Esophagus muscularis mucosa (tissue), 4 donors: ENCODE measurements around the gene SLAMF8. TPM values are rescaled to one million over a fixed set of nuclear protein-coding genes. Genes with fewer than 3 reads are reported as not detected.

Source experiments
- DNase-seq: peaks from one replicate; pipeline ENCODE4 v3.0.0-alpha.2; 2017; ENCODE audit errors: extremely low spot score
- H3K27ac ChIP-seq, 4 donors: fragments of 200-600 bp; sonication (generic); replicated peaks in 1 of 4; 1 replicate in 3 of 4; 2 replicates in 1 of 4; pipeline ENCODE4 v1.5.1; 2016 to 2019; ENCODE audit warnings: mild to moderate bottlenecking in 1 of 4
- H3K27me3 ChIP-seq, 4 donors: fragments of 200-600 bp; sonication (generic); one replicate each; pipeline versions ENCODE4 v1.5.1 to v1.6.0; 2016 to 2019
- H3K36me3 ChIP-seq, 4 donors: fragments of 200-600 bp; sonication (generic); one replicate each; pipeline ENCODE4 v1.5.1; 2016 to 2019
- H3K4me1 ChIP-seq, 4 donors: fragments of 200-600 bp; sonication (generic); one replicate each; pipeline ENCODE4 v1.5.1; 2016 to 2019
- H3K4me3 ChIP-seq, 4 donors: fragments of 200-600 bp; sonication (generic); 1 replicate in 2 of 4; 2 replicates in 2 of 4; pipeline ENCODE4 v1.5.1; 2016 to 2019; ENCODE audit warnings: mild to moderate bottlenecking in 4 of 4, moderate library complexity in 1 of 4
- H3K9me3 ChIP-seq, 4 donors: fragments of 200-600 bp; sonication (generic); 1 replicate in 3 of 4; 2 replicates in 1 of 4; pipeline ENCODE4 v1.5.1; 2016 to 2019
- EP300 ChIP-seq: sonication (generic); formaldehyde crosslinking; IDR thresholded peaks from one replicate; pipeline ENCODE4 v1.6.1; 2017; ENCODE audit warnings: antibody characterized with exemption
- POLR2A ChIP-seq: fragments of 450-650 bp; IDR thresholded peaks from one replicate; pipeline ENCODE4 v1.6.1; 2017; ENCODE audit warnings: antibody characterized with exemption, moderate library complexity, mild to moderate bottlenecking, low read depth
- POLR2AphosphoS5 ChIP-seq, 2 donors: sonication (generic); formaldehyde crosslinking; IDR thresholded peaks; one replicate each; pipeline ENCODE4 v1.6.1; 2017; ENCODE audit warnings: antibody characterized with exemption in 2 of 2
- WGBS: methylation state at CpG from one replicate; pipeline ENCODE4 v1.1.5; 2018; 5-methylcytosine and 5-hydroxymethylcytosine counted together
- intact Hi-C: fragments of 100-400 bp; cut with DNase I; formaldehyde crosslinking; loops from one replicate; pipeline ENCODE4 v1.15.1; 2023
- total RNA-seq, 4 donors: library from RNA; depleted of rRNA; stranded (reverse); fragments of >200 nt; gene quantifications; one replicate each; pipeline versions ENCODE4 v1.1.0 to v1.2.1, GENCODE V29; 2016
- TF ChIP-seq, protein P1 (sequence below), 3 experiments: fragments of 200-600 bp in 2 of 3; fragments of 450-650 bp in 1 of 3; sonication (generic) in 2 of 3; IDR thresholded peaks; one replicate each; pipeline ENCODE4 v1.5.1; 2017 to 2019; ENCODE audit warnings: antibody characterized with exemption in 3 of 3, mild to moderate bottlenecking in 2 of 3, moderate library complexity in 1 of 3

SLAMF8 gene
- total RNA-seq, 4 donors from 2014 or later = 1.9 to 8.4 (median 3.5) TPM

DNA sequence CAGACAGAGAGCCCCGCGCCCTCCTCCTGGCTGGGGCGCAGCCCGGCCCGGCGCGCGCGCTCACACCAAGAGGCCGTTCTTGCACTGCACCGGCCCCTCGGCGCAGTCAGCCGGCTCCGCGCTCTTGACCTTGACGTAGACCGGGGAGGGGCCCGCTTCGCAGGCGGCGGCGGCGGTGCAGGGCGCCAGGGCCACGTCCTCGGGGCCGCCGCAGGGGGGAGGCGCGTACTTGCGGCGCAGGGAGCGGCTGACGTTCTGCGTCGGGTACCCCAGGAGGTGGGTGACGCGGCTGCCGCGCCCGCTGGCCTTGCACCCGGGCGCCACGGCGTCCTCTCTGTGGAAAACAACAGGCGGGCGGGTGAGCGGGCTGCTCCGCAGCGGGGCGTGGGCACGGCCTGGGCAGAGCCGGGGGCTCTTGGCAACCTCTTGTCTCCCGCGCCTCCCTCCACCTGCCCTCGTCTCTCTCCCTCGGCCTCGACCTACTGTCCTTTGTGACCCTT lies 28.1 kb downstream of the SLAMF8 start:
- H3K27me3 ChIP-seq = no peaks in the 10 kb centered on the region
- peak overlapping the region; percentile 91 to 96 (median 95) for H3K27ac ChIP-seq
- TF ChIP-seq, protein P1, sequence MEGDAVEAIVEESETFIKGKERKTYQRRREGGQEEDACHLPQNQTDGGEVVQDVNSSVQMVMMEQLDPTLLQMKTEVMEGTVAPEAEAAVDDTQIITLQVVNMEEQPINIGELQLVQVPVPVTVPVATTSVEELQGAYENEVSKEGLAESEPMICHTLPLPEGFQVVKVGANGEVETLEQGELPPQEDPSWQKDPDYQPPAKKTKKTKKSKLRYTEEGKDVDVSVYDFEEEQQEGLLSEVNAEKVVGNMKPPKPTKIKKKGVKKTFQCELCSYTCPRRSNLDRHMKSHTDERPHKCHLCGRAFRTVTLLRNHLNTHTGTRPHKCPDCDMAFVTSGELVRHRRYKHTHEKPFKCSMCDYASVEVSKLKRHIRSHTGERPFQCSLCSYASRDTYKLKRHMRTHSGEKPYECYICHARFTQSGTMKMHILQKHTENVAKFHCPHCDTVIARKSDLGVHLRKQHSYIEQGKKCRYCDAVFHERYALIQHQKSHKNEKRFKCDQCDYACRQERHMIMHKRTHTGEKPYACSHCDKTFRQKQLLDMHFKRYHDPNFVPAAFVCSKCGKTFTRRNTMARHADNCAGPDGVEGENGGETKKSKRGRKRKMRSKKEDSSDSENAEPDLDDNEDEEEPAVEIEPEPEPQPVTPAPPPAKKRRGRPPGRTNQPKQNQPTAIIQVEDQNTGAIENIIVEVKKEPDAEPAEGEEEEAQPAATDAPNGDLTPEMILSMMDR (IDR thresholded peaks at IDR 0.05) = peak in 2 of 3 experiments; percentile 12 to 28
- TF ChIP-seq POLR2A = peak; percentile 22
- TF ChIP-seq EP300 = no peak
- peak; percentile 91 to 92 for TF ChIP-seq POLR2AphosphoS5 (IDR thresholded peaks at IDR 0.05)
- intact Hi-C loops = loop anchor here (2.0 kb wide), 1 partner anchor 70 kb away; the partner anchor contains the start of gene TAGLN2
- peak; percentile 96 for DNase-seq
- H3K4me1 ChIP-seq = peaks cover 8 to 33% (median 25%) of the 10 kb centered on the region in 4 donors
- H3K36me3 ChIP-seq = no peaks in the 10 kb centered on the region
- WGBS = 12% methylated on average over 12 of the region's 59 CpGs
- H3K9me3 ChIP-seq = no peaks in the 10 kb centered on the region
- peak overlapping the region; percentile 72 to 89 (median 80) for H3K4me3 ChIP-seq

DNA sequence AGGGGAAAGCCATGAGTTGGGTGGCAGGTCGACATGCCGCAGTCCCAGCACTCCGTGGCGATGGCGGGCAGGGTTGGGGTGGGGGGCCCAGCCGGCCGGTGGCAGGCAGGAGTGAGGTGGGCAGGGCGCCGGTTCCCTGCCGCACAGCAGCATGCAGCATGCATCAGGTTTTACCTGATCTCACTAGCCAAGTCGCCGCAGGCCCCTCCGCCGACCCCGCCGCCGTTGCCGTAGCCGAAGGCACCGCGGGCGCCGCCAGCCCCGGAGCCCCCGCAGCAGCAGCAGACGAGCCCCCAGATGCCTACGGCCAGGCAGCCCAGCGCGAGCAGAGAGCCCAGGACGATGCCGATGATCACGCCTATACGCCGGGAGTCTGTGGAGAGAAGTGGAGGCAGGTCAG lies 29.0 kb downstream of the SLAMF8 start:
- Histone ChIP-seq H3K4me3 (peak overlapping the region in 2 of 4 donors; percentile 72 to 81), H3K4me1 (peaks cover 8 to 33% (median 25%) of the 10 kb centered on the region in 4 donors), H3K27ac (peak overlapping the region; percentile 91 to 96 (median 95)), H3K9me3 (no peaks in the 10 kb centered on the region), H3K27me3 (no peaks in the 10 kb centered on the region), H3K36me3 (no peaks in the 10 kb centered on the region)
- no peak for TF ChIP-seq POLR2AphosphoS5 (IDR thresholded peaks at IDR 0.05)
- WGBS = 81% methylated on average over 24 of the region's 34 CpGs
- no peak for DNase-seq
- intact Hi-C loops = loop anchor here (2.0 kb wide), 1 partner anchor 69 kb away; the partner anchor contains the start of gene TAGLN2

DNA sequence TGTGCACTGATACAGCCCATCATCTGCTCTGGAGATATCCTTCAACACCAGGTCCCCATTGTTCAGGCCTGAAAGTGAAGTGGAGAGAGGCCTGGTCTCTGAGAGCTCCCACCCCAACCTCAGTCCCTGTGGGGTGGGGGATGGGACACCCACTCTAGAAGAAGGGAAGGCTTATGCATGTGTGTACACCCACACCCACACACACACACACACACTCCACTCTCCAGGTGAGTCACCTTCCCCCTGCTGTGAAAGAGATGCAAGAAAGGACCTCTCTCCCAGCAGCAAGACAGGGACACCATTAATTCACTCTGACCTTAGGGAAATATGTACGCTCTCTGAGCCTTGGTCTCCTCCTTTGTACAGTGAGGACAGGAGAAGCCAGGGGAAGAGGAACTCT lies 29.9 kb downstream of the SLAMF8 start:
- Histone ChIP-seq H3K9me3 (no peaks in the 10 kb centered on the region), H3K27ac (peak overlapping the region in 1 of 4 donors; percentile 91), H3K4me1 (peaks cover 8 to 33% (median 25%) of the 10 kb centered on the region in 4 donors), H3K27me3 (no peaks in the 10 kb centered on the region), H3K36me3 (peaks cover 0 to 4% (median 0%) of the 10 kb centered on the region in 4 donors), H3K4me3 (no peak overlapping the region)
- TF ChIP-seq POLR2AphosphoS5 (IDR thresholded peaks at IDR 0.05) = no peak
- TF ChIP-seq, protein P1 (IDR thresholded peaks at IDR 0.05) = no peak
- TF ChIP-seq POLR2A = no peak
- TF ChIP-seq EP300 = no peak
- WGBS = 93% methylated on average over 1 of the region's 1 CpG
- DNase-seq = no peak
- intact Hi-C loops = no loop called here

DNA sequence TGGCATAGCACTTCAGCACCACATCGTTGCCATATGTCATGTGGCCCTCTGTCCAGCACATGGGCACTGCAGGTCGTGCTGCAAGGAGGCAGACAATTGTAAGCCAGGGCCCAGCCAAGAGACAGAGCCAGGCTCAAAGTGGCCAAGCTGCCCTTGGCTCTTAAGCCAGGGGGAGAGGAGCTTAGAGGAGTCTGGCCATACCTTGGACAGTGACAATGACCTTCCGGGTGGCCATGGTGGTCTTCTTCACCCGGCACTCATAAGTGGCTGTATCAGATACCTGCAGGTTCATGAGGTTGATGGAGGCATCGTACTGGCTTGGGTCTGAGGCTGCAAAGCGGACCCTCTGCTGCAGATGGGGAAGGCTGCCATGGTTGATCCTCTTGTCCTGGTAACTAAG lies 31.2 kb downstream of the SLAMF8 start:
- Histone ChIP-seq H3K36me3 (peaks cover 0 to 4% (median 0%) of the 10 kb centered on the region in 4 donors), H3K27me3 (no peaks in the 10 kb centered on the region), H3K4me1 (peaks cover 8 to 31% (median 24%) of the 10 kb centered on the region in 4 donors), H3K27ac (no peak overlapping the region), H3K4me3 (no peak overlapping the region), H3K9me3 (no peaks in the 10 kb centered on the region)
- WGBS = 92% methylated on average over 4 of the region's 6 CpGs
- no peak for TF ChIP-seq POLR2AphosphoS5 (IDR thresholded peaks at IDR 0.05)
- TF ChIP-seq, protein P1 (IDR thresholded peaks at IDR 0.05) = no peak
- no peak for TF ChIP-seq POLR2A
- no peak for TF ChIP-seq EP300
- intact Hi-C loops = no loop called here
- DNase-seq = no peak

DNA sequence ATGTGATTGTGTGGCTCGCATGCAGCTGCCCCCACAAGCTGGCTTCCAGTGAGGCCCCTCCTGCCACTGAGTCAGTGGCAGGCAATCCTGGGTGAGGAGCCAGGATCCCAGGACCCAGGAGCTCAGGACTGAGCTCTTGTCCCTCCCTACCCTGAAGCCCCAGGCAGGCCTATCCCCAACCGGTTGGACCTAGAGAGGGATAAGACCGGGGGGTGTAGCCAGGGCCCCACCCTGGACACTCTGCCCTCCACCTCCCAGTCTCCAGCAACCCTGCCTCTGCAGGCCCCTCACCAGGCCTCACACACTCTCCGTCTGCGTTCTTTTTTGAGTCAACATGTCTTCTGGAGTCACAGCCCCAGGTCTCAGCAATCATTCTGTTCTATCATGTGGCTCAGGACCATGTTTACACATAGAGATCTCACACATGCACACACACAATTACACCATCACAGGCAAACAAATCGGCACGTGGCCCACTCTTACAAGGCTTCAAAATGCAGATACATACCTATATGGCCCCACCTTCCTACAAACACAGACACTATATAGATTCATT lies 33.2 kb downstream of the SLAMF8 start:
- Histone ChIP-seq H3K9me3 (no peaks in the 10 kb centered on the region), H3K4me1 (peaks cover 4 to 11% (median 10%) of the 10 kb centered on the region in 4 donors), H3K27ac (no peak overlapping the region), H3K4me3 (no peak overlapping the region), H3K36me3 (peaks cover 0 to 4% (median 0%) of the 10 kb centered on the region in 4 donors), H3K27me3 (no peaks in the 10 kb centered on the region)
- TF ChIP-seq EP300 (no peak), POLR2A (no peak), POLR2AphosphoS5 (IDR thresholded peaks at IDR 0.05) (no peak)
- TF ChIP-seq, protein P1 (IDR thresholded peaks at IDR 0.05) = no peak
- intact Hi-C loops = no loop called here
- no peak for DNase-seq
- 84% methylated on average over 6 of the region's 7 CpGs for WGBS
